Dermis blood vessel endothelial cell (primary cell): ENCODE data around the gene SPEF1. TPM values are rescaled to one million over a fixed set of nuclear protein-coding genes. Genes with fewer than 3 reads are reported as not detected.

ENCODE experiments used
- DNase-seq: peaks from one replicate; pipeline ENCODE4 v3.0.0; 2010
- total RNA-seq: library from RNA; depleted of rRNA; stranded (reverse); fragments of >200 nt; gene quantifications from 2 replicates; pipeline ENCODE4 v1.2.3, GENCODE V29; 2014

The SPEF1 gene
- total RNA-seq, 1 donor from 2014 or later: not detected

GRCh38 chr20:3729378-3729777, 51.9 kb downstream of the SPEF1 start:
- no peak for DNase-seq

- no peak for DNase-seq
Observed at GRCh38 chr20:3728876-3729275, 52.4 kb downstream of the SPEF1 start.

- no peak for DNase-seq
Observed at GRCh38 chr20:3728354-3728753, 52.9 kb downstream of the SPEF1 start.

Other genes with a start within 250 kb of the SPEF1 start
- gene GFRA4, start 118.0 kb downstream of the SPEF1 start, total RNA-seq: not detected in 2 replicates
- 0.09 and 0.17 TPM in 2 replicates for gene ADAM33, start 99.4 kb downstream of the SPEF1 start, total RNA-seq
- gene SIGLEC1, start 68.8 kb downstream of the SPEF1 start, total RNA-seq: not detected in 2 replicates
- 15.1 and 16.7 TPM in 2 replicates for gene HSPA12B, start 48.8 kb downstream of the SPEF1 start, total RNA-seq
- 12.1 and 34.7 TPM in 2 replicates for gene ADISSP, start 13.7 kb downstream of the SPEF1 start, total RNA-seq
- gene CENPB, start 5.3 kb upstream of the SPEF1 start, total RNA-seq: 115 and 124 TPM in 2 replicates
- gene CDC25B, start 14.9 kb upstream of the SPEF1 start, total RNA-seq: 28.8 and 91.1 TPM in 2 replicates
- gene AP5S1, start 39.1 kb upstream of the SPEF1 start, total RNA-seq: 22.3 and 31.6 TPM in 2 replicates
- gene MAVS, start 65.4 kb upstream of the SPEF1 start, total RNA-seq: 21.4 and 35.7 TPM in 2 replicates
- 63.3 and 77.8 TPM in 2 replicates for gene PANK2, start 107.9 kb upstream of the SPEF1 start, total RNA-seq
- 2.9 and 3.3 TPM in 2 replicates for gene RNF24, start 234.1 kb upstream of the SPEF1 start, total RNA-seq